HEK293T (cell line): ENCODE measurements around the gene GAD1.

ENCODE experiments used
- ARNT ChIP-seq: fragments of 450-650 bp; IDR thresholded peaks from 2 replicates; pipeline ENCODE4 v1.6.1; 2017; ENCODE audit warnings: mild to moderate bottlenecking
- BHLHE40 ChIP-seq: fragments of 450-650 bp; IDR thresholded peaks from 2 replicates; pipeline ENCODE4 v1.6.1; 2016; ENCODE audit warnings: mild to moderate bottlenecking, moderate library complexity, borderline replicate concordance
- CTBP1 ChIP-seq: fragments of 450-650 bp; IDR thresholded peaks from 2 replicates; pipeline ENCODE4 v1.6.1; 2016; ENCODE audit warnings: borderline replicate concordance
- ELF4 ChIP-seq: fragments of 450-650 bp; IDR thresholded peaks from 2 replicates; pipeline ENCODE4 v1.6.1; 2017; ENCODE audit warnings: antibody characterized with exemption
- FOXA1 ChIP-seq: fragments of 450-650 bp; IDR thresholded peaks from 2 replicates; pipeline ENCODE4 v1.6.1; 2016; ENCODE audit warnings: mild to moderate bottlenecking
- FOXK2 ChIP-seq: fragments of 450-650 bp; IDR thresholded peaks from 2 replicates; pipeline ENCODE4 v1.6.1; 2016; ENCODE audit warnings: mild to moderate bottlenecking
- FOXM1 ChIP-seq: fragments of 450-650 bp; IDR thresholded peaks from 2 replicates; pipeline ENCODE4 v1.6.1; 2017; ENCODE audit warnings: mild to moderate bottlenecking, borderline replicate concordance
- HDGF ChIP-seq: fragments of 450-650 bp; IDR thresholded peaks from 2 replicates; pipeline ENCODE4 v1.6.1; 2017; ENCODE audit warnings: antibody characterized with exemption, borderline replicate concordance
- NFRKB ChIP-seq: fragments of 450-650 bp; IDR thresholded peaks from 2 replicates; pipeline ENCODE4 v1.6.1; 2016; ENCODE audit warnings: mild to moderate bottlenecking, moderate library complexity
- SP1 ChIP-seq: fragments of 450-650 bp; IDR thresholded peaks from 2 replicates; pipeline ENCODE4 v1.6.1; 2017
- SUZ12 ChIP-seq: fragments of 450-650 bp; IDR thresholded peaks from 2 replicates; pipeline ENCODE4 v1.6.1; 2016; ENCODE audit warnings: mild to moderate bottlenecking
- TARDBP ChIP-seq: fragments of 450-650 bp; IDR thresholded peaks from 2 replicates; pipeline ENCODE4 v1.6.1; 2016
- ZNF384 ChIP-seq: fragments of 450-650 bp; IDR thresholded peaks from 2 replicates; pipeline ENCODE4 v1.6.1; 2016
- TF ChIP-seq, protein P1 (sequence below): fragments of 450-650 bp; IDR thresholded peaks from 2 replicates; pipeline ENCODE4 v1.6.1; 2016

DNA sequence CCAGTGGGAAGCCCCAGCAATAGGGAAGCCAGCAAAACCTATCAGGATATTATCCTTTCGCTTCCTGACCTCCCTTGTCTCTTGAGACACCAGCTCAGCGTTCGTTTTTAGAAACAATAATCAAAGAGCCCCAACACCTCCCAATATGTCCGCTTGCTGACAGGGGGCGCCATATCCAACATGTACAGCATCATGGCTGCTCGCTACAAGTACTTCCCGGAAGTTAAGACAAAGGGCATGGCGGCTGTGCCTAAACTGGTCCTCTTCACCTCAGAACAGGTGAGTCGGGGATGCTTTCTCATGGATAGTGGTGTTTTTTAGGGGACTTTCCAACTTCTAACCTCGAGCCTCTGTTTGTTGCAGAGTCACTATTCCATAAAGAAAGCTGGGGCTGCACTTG is 28.7 kb downstream of the GAD1 start:
- TF ChIP-seq TARDBP = no peak
- TF ChIP-seq SUZ12 = no peak
- no peak for TF ChIP-seq SP1
- TF ChIP-seq ZNF384 = no peak
- TF ChIP-seq NFRKB = no peak
- TF ChIP-seq HDGF = no peak
- TF ChIP-seq FOXM1 = no peak
- no peak for TF ChIP-seq FOXA1
- no peak for TF ChIP-seq ELF4
- no peak for TF ChIP-seq ARNT
- TF ChIP-seq, protein P1, sequence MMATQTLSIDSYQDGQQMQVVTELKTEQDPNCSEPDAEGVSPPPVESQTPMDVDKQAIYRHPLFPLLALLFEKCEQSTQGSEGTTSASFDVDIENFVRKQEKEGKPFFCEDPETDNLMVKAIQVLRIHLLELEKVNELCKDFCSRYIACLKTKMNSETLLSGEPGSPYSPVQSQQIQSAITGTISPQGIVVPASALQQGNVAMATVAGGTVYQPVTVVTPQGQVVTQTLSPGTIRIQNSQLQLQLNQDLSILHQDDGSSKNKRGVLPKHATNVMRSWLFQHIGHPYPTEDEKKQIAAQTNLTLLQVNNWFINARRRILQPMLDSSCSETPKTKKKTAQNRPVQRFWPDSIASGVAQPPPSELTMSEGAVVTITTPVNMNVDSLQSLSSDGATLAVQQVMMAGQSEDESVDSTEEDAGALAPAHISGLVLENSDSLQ = no peak
- TF ChIP-seq FOXK2 = no peak
- no peak for TF ChIP-seq BHLHE40
- TF ChIP-seq CTBP1 = no peak
